H1 (cell line): ENCODE measurements around the gene MAGI2.

Experiments
- ATF2 ChIP-seq: IDR thresholded peaks from 2 replicates; pipeline ENCODE4 v1.6.1; 2012; ENCODE audit warnings: low read length, inconsistent platforms
- BACH1 ChIP-seq: IDR thresholded peaks from 2 replicates; pipeline ENCODE4 v1.6.1; 2012; ENCODE audit warnings: low read length, improper control_type of control experiment
- CEBPB ChIP-seq: IDR thresholded peaks from 2 replicates; pipeline ENCODE4 v1.6.1; 2012; ENCODE audit warnings: low read depth, low read length
- CHD2 ChIP-seq: IDR thresholded peaks from 2 replicates; pipeline ENCODE4 v1.6.1; 2012; ENCODE audit warnings: low read length, improper control_type of control experiment
- CTCF ChIP-seq, 3 experiments: IDR thresholded peaks; 1 replicate in 2 of 3; 2 replicates in 1 of 3; pipeline versions ENCODE4 v1.5.1 to v1.6.1; 2011; ENCODE audit warnings: low read length in 3 of 3, mild to moderate bottlenecking in 3 of 3, inconsistent platforms in 2 of 3, low read depth in 1 of 3, moderate library complexity in 1 of 3; ENCODE audit not compliant: insufficient read depth in 1 of 3; ENCODE audit errors: control extremely low read depth in 1 of 3
- JUND ChIP-seq: IDR thresholded peaks from 2 replicates; pipeline ENCODE4 v1.6.1; 2011; ENCODE audit warnings: mild to moderate bottlenecking, improper control_type of control experiment, low read length
- KDM1A ChIP-seq: fragments of 200-600, 300-600 bp; sonication (generic); IDR thresholded peaks from 2 replicates; pipeline ENCODE4 v1.7.1; 2016; ENCODE audit warnings: mild to moderate bottlenecking, low read length, borderline replicate concordance
- MAX ChIP-seq: IDR thresholded peaks from 2 replicates; pipeline ENCODE4 v1.6.1; 2012; ENCODE audit warnings: inconsistent platforms
- PHF8 ChIP-seq: fragments of 200-600 bp; sonication (generic); conservative IDR thresholded peaks from 2 replicates; pipeline ENCODE4 v1.7.1; 2012; ENCODE audit warnings: low read depth, mild to moderate bottlenecking, inconsistent platforms, low read length, moderate library complexity
- POLR2A ChIP-seq, 2 experiments: IDR thresholded peaks; 1 replicate in 1 of 2; 2 replicates in 1 of 2; pipeline ENCODE4 v1.6.1; 2011; ENCODE audit warnings: low read depth in 2 of 2, low read length in 2 of 2, mild to moderate bottlenecking in 2 of 2; ENCODE audit errors: control extremely low read depth in 1 of 2
- TAF1 ChIP-seq: IDR thresholded peaks from 2 replicates; pipeline ENCODE4 v1.6.1; 2011; ENCODE audit warnings: mild to moderate bottlenecking, low read depth, low read length
- USF2 ChIP-seq: IDR thresholded peaks from 2 replicates; pipeline ENCODE4 v1.6.1; 2011; ENCODE audit warnings: low read length, improper control_type of control experiment
- ZNF274 ChIP-seq: IDR thresholded peaks from 2 replicates; pipeline ENCODE4 v1.7.0; 2012; ENCODE audit warnings: low read length, borderline replicate concordance; ENCODE audit errors: extremely low read depth

- TF ChIP-seq USF2 (no peak), ZNF274 (no peak), BACH1 (no peak), CEBPB (no peak), CTCF (IDR thresholded peaks at IDR 0.05; ENCODE audit: control extremely low read depth in 1 of 3, insufficient read depth in 1 of 3, low read depth in 1 of 3, low read length in 3 of 3) (no peak), POLR2A (IDR thresholded peaks at IDR 0.05; ENCODE audit: control extremely low read depth in 1 of 2, low read depth in 2 of 2, low read length in 2 of 2) (no peak), MAX (no peak), TAF1 (no peak), JUND (no peak), PHF8 (no peak), ATF2 (no peak), KDM1A (no peak), CHD2 (no peak)
Observed at GRCh38 chr7:78983483-78983882, 470.0 kb downstream of the MAGI2 start.
